Measurements from ENCODE around the gene EMC9.

Gene EMC9

DNA sequence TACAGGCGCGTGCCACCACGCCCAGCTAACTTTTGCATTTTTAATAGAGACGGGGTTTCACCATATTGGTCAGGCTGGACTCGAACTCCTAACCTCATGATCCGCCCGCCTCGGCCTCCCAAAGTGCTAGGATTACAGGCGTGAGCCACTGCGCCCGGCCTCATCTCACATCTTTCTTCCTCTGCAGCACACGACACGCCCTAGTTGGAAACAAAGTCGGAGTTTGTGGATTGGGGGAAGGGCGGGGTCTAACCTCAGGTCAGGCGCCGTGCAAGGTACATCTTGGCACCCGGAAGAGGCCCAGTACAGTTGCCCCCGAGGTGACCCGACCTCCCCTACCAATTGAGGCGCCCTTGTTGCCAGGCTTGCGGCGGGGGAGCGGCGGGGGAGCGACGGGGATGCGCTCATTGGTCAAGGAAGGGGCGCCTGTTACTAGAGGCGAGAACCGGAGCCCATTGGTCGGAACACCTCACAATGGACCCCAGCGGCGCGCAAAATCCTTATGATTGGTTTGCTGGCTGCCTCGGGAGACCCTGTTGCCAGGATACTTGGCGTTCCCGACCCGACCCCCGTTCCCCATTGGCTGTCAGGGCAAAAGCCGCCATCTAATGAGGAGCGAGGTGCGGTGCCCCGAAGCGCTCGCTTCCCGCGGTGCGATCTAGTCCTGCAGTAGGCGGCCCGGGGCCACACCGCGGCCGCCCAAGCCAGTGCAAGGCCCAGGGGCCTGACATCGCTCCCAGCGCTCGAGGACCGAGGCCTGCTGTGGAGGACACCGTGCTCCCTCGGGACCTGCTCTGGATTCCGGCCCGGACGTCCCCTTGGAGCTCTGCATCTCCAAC, 30.2 kb upstream of the EMC9 start, which contains the start of gene REC8:
Gene REC8 (plus strand): TSS at position 659 of the 839 bp plus-strand sequence. CDS start 473 bp downstream, outside the sequence.
- no peak within 1 kb of the TSS for H3K9ac ChIP-seq (ENCODE audit: low read depth, low read length, poor library complexity, severe bottlenecking)
- H3K4me2 ChIP-seq (ENCODE audit: low read depth, low read length, poor library complexity, severe bottlenecking) = no peak within 1 kb of the TSS
- no peak within 1 kb of the TSS for H2AFZ ChIP-seq (ENCODE audit: low read length)
- H3K9me2 ChIP-seq (replicated peaks; ENCODE audit: low read depth, low read length) = no peaks in the 10 kb centered on the region
- no peaks in the 10 kb centered on the region for H4K20me1 ChIP-seq (ENCODE audit: insufficient read depth, low read length, poor library complexity, severe bottlenecking)
- H3K4me1 ChIP-seq (ENCODE audit: insufficient read depth, low read length, poor library complexity, severe bottlenecking) = no peaks in the 10 kb centered on the region
- H3K27me3 ChIP-seq (ENCODE audit: insufficient read depth, low read length, poor library complexity, severe bottlenecking) = no peaks in the 10 kb centered on the region
- H3K79me2 ChIP-seq (ENCODE audit: insufficient read depth, low read length) = no peaks in the 10 kb centered on the region
- TF ChIP-seq, protein P1, sequence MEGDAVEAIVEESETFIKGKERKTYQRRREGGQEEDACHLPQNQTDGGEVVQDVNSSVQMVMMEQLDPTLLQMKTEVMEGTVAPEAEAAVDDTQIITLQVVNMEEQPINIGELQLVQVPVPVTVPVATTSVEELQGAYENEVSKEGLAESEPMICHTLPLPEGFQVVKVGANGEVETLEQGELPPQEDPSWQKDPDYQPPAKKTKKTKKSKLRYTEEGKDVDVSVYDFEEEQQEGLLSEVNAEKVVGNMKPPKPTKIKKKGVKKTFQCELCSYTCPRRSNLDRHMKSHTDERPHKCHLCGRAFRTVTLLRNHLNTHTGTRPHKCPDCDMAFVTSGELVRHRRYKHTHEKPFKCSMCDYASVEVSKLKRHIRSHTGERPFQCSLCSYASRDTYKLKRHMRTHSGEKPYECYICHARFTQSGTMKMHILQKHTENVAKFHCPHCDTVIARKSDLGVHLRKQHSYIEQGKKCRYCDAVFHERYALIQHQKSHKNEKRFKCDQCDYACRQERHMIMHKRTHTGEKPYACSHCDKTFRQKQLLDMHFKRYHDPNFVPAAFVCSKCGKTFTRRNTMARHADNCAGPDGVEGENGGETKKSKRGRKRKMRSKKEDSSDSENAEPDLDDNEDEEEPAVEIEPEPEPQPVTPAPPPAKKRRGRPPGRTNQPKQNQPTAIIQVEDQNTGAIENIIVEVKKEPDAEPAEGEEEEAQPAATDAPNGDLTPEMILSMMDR (conservative IDR thresholded peaks at IDR 0.05; ENCODE audit: low read length) = no peak
- TF ChIP-seq EZH2phosphoT487 (IDR thresholded peaks at IDR 0.05; ENCODE audit: borderline replicate concordance) = no peak
- H3F3A ChIP-seq (ENCODE audit: low read depth) = no peaks in the 10 kb centered on the region
- H3K4me3 ChIP-seq (ENCODE audit: low read length, poor library complexity, severe bottlenecking) = no peak within 1 kb of the TSS
- H3K36me3 ChIP-seq (ENCODE audit: insufficient read depth, low read length) = no peaks in the 10 kb centered on the region
- H3K9me3 ChIP-seq (ENCODE audit: insufficient read depth, low read depth, low read length) = no peaks in the 10 kb centered on the region

DNA sequence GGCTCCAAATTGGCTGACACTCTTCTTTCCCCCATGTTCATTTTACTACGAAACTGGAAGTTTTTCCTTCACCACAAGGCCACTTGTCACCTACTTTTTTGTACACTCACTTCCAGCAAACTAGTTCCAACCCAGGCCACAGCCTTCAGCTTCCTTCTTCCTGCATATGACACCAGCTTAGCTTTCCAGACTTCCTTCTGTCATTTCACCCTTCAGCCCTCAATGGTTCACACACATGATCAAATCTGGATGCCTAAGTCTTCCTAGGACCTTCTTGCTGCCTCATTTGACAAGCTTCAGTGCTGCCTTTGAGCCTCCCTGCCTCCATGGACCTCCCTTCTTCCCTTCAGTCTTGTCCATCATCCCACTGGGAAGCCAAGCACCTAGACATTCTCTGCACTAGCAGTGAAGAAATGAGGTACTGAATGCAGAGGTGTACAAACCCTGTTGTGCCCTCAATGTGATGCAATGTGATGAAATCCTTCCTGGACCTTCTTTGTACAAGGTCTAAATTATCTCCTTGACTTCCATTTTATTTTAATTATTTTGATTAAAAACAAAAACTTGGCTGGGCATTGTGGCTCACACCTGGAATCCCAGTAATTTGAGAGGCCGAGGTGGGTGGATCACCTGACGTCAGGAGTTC, 26.2 kb upstream of the EMC9 start:
- Histone ChIP-seq H3K9me2 (replicated peaks; ENCODE audit: low read depth, low read length) (no peaks in the 10 kb centered on the region), H2AFZ (ENCODE audit: low read length) (no peak overlapping the region), H3K9me3 (ENCODE audit: insufficient read depth, low read depth, low read length) (no peaks in the 10 kb centered on the region), H4K20me1 (ENCODE audit: insufficient read depth, low read length, poor library complexity, severe bottlenecking) (no peaks in the 10 kb centered on the region), H3K27me3 (ENCODE audit: insufficient read depth, low read length, poor library complexity, severe bottlenecking) (no peaks in the 10 kb centered on the region), H3K36me3 (ENCODE audit: insufficient read depth, low read length) (peaks cover 10% of the 10 kb centered on the region; the same call in 1 of the 2 replicates), H3K4me2 (ENCODE audit: low read depth, low read length, poor library complexity, severe bottlenecking) (no peak overlapping the region), H3K79me2 (ENCODE audit: insufficient read depth, low read length) (no peaks in the 10 kb centered on the region), H3K4me3 (ENCODE audit: low read length, poor library complexity, severe bottlenecking) (no peak overlapping the region), H3K9ac (ENCODE audit: low read depth, low read length, poor library complexity, severe bottlenecking) (no peak overlapping the region), H3K4me1 (ENCODE audit: insufficient read depth, low read length, poor library complexity, severe bottlenecking) (no peaks in the 10 kb centered on the region), H3F3A (ENCODE audit: low read depth) (no peaks in the 10 kb centered on the region)
- TF ChIP-seq, protein P1 (conservative IDR thresholded peaks at IDR 0.05; ENCODE audit: low read length) = no peak
- no peak for TF ChIP-seq EZH2phosphoT487 (IDR thresholded peaks at IDR 0.05; ENCODE audit: borderline replicate concordance)

DNA sequence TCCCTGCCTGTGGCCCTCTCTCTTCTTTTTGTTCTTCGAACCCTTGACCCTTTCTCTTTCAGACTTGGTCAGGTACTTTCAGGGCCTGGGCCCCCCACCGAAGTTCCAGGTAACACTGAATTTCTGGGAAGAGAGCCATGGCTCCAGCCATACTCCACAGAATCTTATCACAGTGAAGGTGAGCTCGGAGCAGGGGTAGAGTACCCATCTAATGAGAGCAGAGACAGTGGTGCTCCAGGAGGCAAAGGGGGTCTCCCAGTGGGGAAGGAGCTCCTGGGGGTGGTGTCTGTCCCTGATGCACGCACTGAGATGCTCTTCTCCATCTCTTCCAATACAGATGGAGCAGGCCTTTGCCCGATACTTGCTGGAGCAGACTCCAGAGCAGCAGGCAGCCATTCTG, 24.4 kb upstream of the EMC9 start:
- Histone ChIP-seq H3K9ac (ENCODE audit: low read depth, low read length, poor library complexity, severe bottlenecking) (no peak overlapping the region), H2AFZ (ENCODE audit: low read length) (no peak overlapping the region), H3K9me2 (replicated peaks; ENCODE audit: low read depth, low read length) (no peaks in the 10 kb centered on the region), H4K20me1 (ENCODE audit: insufficient read depth, low read length, poor library complexity, severe bottlenecking) (no peaks in the 10 kb centered on the region), H3K36me3 (ENCODE audit: insufficient read depth, low read length) (peaks cover 10% of the 10 kb centered on the region; the same call in 1 of the 2 replicates), H3K9me3 (ENCODE audit: insufficient read depth, low read depth, low read length) (no peaks in the 10 kb centered on the region), H3F3A (ENCODE audit: low read depth) (no peaks in the 10 kb centered on the region), H3K4me1 (ENCODE audit: insufficient read depth, low read length, poor library complexity, severe bottlenecking) (peaks cover 9% of the 10 kb centered on the region), H3K27me3 (ENCODE audit: insufficient read depth, low read length, poor library complexity, severe bottlenecking) (no peaks in the 10 kb centered on the region), H3K79me2 (ENCODE audit: insufficient read depth, low read length) (peaks cover 9% of the 10 kb centered on the region; the same call in 1 of the 2 replicates), H3K4me2 (ENCODE audit: low read depth, low read length, poor library complexity, severe bottlenecking) (no peak overlapping the region), H3K4me3 (ENCODE audit: low read length, poor library complexity, severe bottlenecking) (no peak overlapping the region)
- TF ChIP-seq EZH2phosphoT487 (IDR thresholded peaks at IDR 0.05; ENCODE audit: borderline replicate concordance) = no peak
- TF ChIP-seq, protein P1 (conservative IDR thresholded peaks at IDR 0.05; ENCODE audit: low read length) = no peak
